Measurements from ENCODE around the gene ALPK1.

GRCh38 chr4:112251019-112251643 lies 46.0 kb upstream of the ALPK1 start:
- TF ChIP-seq USF1 (IDR thresholded peaks at IDR 0.05) (no peak), EP300 (IDR thresholded peaks at IDR 0.05; ENCODE audit: borderline replicate concordance) (no peak), EGR1 (IDR thresholded peaks at IDR 0.05) (no peak), REST (IDR thresholded peaks at IDR 0.05; ENCODE audit: low read depth) (no peak), CEBPB (IDR thresholded peaks at IDR 0.05) (no peak), MAX (IDR thresholded peaks at IDR 0.05) (no peak), RAD21 (IDR thresholded peaks at IDR 0.05; ENCODE audit: low read depth) (no peak), TEAD4 (IDR thresholded peaks at IDR 0.05) (no peak), NFIC (IDR thresholded peaks at IDR 0.05) (no peak), TCF12 (IDR thresholded peaks at IDR 0.05; ENCODE audit: low read depth) (no peak), TAF1 (IDR thresholded peaks at IDR 0.05; ENCODE audit: low read depth) (no peak), YY1 (IDR thresholded peaks at IDR 0.05; ENCODE audit: low read depth) (no peak), FOXM1 (IDR thresholded peaks at IDR 0.05; ENCODE audit: borderline replicate concordance, low read depth) (no peak)

Measured in Ishikawa (cell line).